ENCODE results near the gene KDM1B.

DNA sequence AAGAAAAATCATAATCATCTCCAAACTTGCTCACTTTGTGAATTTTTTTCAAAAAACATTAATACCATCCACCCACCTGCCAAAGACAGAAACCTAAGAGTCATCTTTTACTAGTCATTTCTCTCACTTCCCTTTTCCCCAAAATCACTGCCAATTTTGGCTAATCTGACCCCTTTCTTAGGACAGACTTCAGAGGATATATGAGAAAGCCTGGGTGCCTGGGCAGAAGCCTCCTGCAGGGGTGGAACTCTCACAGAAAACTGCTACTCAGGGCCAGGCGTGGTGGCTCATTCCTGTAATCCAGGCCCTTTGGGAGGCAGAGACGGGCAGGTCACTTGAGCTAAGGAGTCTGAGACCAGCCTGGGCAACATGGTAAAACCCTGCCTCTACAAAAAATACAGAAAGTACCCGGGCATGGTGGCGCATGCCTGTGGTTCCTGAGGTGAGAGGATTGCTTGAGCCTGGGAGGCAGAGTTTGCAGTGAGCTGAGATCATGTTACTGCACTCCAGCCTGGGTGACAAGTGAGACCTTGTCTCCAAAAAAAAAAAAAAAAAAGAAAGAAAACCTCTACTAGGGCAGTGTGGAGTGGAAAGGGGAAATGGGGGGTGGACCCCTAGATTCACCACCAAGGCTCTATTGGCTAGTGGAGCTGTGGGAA is 105.4 kb downstream of the KDM1B start:
- no peak for TF ChIP-seq CTCF (IDR thresholded peaks at IDR 0.05)
- no peak for TF ChIP-seq EZH2phosphoT487 (IDR thresholded peaks at IDR 0.05)

Measured in neural progenitor cell (in vitro differentiated cells).